ENCODE data around the gene DGKG. TPM values are rescaled to one million over a fixed set of nuclear protein-coding genes. Genes with fewer than 3 reads are reported as not detected.

DGKG gene
- total RNA-seq, 1 donor from 2014 or later: 0.15 TPM

- DNase-seq (ENCODE audit: low read depth): no peak
These were observed 43.9 kb downstream of the DGKG start for GRCh38 chr3:186318135-186318534.

- DNase-seq (ENCODE audit: low read depth): no peak
These were observed 44.6 kb downstream of the DGKG start for GRCh38 chr3:186317478-186317877.

GRCh38 chr3:186316666-186317260, 45.3 kb downstream of the DGKG start:
- peak; percentile 69 for DNase-seq (ENCODE audit: low read depth)

GRCh38 chr3:186315581-186316354, 46.3 kb downstream of the DGKG start:
- DNase-seq (ENCODE audit: low read depth): no peak

GRCh38 chr3:186314896-186315295, 47.1 kb downstream of the DGKG start:
- no peak for DNase-seq (ENCODE audit: low read depth)

- no peak for DNase-seq (ENCODE audit: low read depth)
These were observed 50.6 kb downstream of the DGKG start for GRCh38 chr3:186311441-186311840.

- DNase-seq (ENCODE audit: low read depth): no peak
These were observed 53.5 kb downstream of the DGKG start for GRCh38 chr3:186308549-186308948.

- peak; percentile 40 for DNase-seq (ENCODE audit: low read depth)
These were observed 54.3 kb downstream of the DGKG start for GRCh38 chr3:186307594-186308221.

- DNase-seq (ENCODE audit: low read depth): no peak
These were observed 56.7 kb downstream of the DGKG start for GRCh38 chr3:186305286-186305685.

GRCh38 chr3:186303965-186304364, 58.1 kb downstream of the DGKG start:
- DNase-seq (ENCODE audit: low read depth): peak; percentile 8

GRCh38 chr3:186299327-186299726, 62.7 kb downstream of the DGKG start:
- no peak for DNase-seq (ENCODE audit: low read depth)

- peak; percentile 10 for DNase-seq (ENCODE audit: low read depth)
These were observed 63.2 kb downstream of the DGKG start for GRCh38 chr3:186298876-186299275.

- peak; percentile 30 for DNase-seq (ENCODE audit: low read depth)
These were observed 71.2 kb downstream of the DGKG start for GRCh38 chr3:186290796-186291195.

GRCh38 chr3:186287711-186288110, 74.3 kb downstream of the DGKG start:
- DNase-seq (ENCODE audit: low read depth): no peak

- DNase-seq (ENCODE audit: low read depth): no peak
These were observed 75.9 kb downstream of the DGKG start for GRCh38 chr3:186286114-186286513.

GRCh38 chr3:186284661-186285060, 77.4 kb downstream of the DGKG start:
- DNase-seq (ENCODE audit: low read depth): no peak

- DNase-seq (ENCODE audit: low read depth): no peak
These were observed 77.7 kb downstream of the DGKG start for GRCh38 chr3:186284349-186284652.

GRCh38 chr3:186283651-186284348, 78.2 kb downstream of the DGKG start:
- DNase-seq (ENCODE audit: low read depth): no peak

GRCh38 chr3:186283096-186283495, 78.9 kb downstream of the DGKG start:
- no peak for DNase-seq (ENCODE audit: low read depth)

GRCh38 chr3:186281176-186281575, 80.9 kb downstream of the DGKG start:
- DNase-seq (ENCODE audit: low read depth): peak; percentile 36

GRCh38 chr3:186280737-186281136, 81.3 kb downstream of the DGKG start:
- DNase-seq (ENCODE audit: low read depth): no peak

- DNase-seq (ENCODE audit: low read depth): peak; percentile 61
These were observed 84.6 kb downstream of the DGKG start for GRCh38 chr3:186277268-186277909.
